ENCODE results near the gene MYRFL. TPM values are rescaled to one million over a fixed set of nuclear protein-coding genes. Genes with fewer than 3 reads are reported as not detected.
"Not testable (repeated sequence)": the region's sequence is repeated elsewhere in the genome, so short reads cannot be mapped to it uniquely, and the experiment has no call there.

The MYRFL gene
- total RNA-seq, 3 donors from 2014 or later = 1.3 TPM; not detected in 2

DNA sequence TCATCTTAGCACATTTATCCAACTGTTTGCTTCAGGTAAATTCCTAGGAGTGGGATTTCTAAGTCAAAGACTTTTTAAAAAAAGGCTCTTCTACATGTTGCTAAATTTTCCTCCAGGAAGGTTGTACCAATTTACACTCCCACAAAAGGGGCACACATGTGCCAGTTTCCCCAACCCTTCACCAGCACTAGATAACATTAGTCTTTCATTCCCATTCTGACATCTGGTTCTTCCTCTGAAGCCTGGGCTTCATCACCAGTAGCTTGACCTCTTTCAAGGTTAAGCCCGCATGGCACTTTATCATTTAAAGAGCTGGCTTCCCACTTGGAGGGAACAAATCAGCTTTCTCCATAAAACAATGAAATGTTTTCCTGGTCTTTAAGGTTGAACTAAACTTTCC is 168.4 kb downstream of the MYRFL start:
- Histone ChIP-seq H3K27ac (no peak overlapping the region), H3K36me3 (no peaks in the 10 kb centered on the region), H3K27me3 (no peaks in the 10 kb centered on the region), H3K9me3 (peaks cover 0 to 7% of the 10 kb centered on the region in 2 donors), H3K4me1 (no peaks in the 10 kb centered on the region), H3K4me3 (no peak overlapping the region)
- TF ChIP-seq POLR2AphosphoS5 (IDR thresholded peaks at IDR 0.05) (no peak), POLR2A (IDR thresholded peaks at IDR 0.05) (no peak)
- TF ChIP-seq, protein P1, sequence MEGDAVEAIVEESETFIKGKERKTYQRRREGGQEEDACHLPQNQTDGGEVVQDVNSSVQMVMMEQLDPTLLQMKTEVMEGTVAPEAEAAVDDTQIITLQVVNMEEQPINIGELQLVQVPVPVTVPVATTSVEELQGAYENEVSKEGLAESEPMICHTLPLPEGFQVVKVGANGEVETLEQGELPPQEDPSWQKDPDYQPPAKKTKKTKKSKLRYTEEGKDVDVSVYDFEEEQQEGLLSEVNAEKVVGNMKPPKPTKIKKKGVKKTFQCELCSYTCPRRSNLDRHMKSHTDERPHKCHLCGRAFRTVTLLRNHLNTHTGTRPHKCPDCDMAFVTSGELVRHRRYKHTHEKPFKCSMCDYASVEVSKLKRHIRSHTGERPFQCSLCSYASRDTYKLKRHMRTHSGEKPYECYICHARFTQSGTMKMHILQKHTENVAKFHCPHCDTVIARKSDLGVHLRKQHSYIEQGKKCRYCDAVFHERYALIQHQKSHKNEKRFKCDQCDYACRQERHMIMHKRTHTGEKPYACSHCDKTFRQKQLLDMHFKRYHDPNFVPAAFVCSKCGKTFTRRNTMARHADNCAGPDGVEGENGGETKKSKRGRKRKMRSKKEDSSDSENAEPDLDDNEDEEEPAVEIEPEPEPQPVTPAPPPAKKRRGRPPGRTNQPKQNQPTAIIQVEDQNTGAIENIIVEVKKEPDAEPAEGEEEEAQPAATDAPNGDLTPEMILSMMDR (IDR thresholded peaks at IDR 0.05) = no peak
- DNase-seq (ENCODE audit: low spot score in 2 of 2) = no peak
- intact Hi-C loops (cut with DNase I; ENCODE audit: low total_unique reads) = no loop called here

DNA sequence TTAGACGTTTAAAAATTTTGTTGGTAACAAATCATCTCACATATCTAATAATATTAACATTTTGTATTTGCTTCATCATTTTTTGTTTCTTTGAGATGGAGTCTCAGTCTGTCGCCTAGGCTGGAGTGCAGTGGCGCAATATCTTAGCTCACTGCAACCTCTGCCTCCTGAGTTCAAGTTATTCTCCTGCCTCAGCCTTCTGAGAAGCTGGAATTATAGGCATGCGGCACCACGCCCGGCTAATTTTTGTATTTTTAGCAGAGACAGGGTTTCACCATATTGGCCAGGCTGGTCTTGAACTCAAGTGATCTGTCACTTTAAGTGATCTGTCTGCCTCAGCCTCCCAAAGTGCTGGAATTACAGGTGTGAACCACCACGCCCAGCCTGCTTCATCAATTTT is 169.1 kb downstream of the MYRFL start:
- H3K36me3 ChIP-seq; DNase-seq (ENCODE audit: low spot score in 2 of 2); intact Hi-C loops (cut with DNase I; ENCODE audit: low total_unique reads); H3K4me3 ChIP-seq; H3K27me3 ChIP-seq; H3K27ac ChIP-seq; H3K4me1 ChIP-seq; H3K9me3 ChIP-seq: not testable (repeated sequence)

DNA sequence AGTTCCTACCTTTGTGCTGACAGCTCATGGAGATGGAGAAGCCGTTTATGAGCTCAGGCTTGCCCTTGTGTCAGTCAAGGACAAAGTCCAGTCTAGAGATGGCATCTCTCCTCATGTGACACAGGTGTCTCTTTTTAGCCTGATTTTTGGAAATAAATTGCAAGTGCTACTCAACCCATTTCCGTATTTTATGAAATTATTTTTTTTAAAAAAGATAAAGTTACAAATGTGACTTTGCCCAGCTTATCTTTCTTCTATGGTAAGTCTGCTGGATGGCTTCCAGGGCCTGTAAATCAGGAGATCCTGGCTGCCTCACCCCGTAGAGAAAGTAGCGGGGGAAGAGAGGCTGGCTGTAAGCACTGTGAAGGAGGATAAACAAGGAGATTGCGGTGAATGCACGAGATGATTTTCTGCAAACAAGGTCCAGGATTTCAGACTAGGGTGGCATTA is 169.7 kb downstream of the MYRFL start:
- H3K4me1 ChIP-seq = no peaks in the 10 kb centered on the region
- H3K4me3 ChIP-seq = no peak overlapping the region
- intact Hi-C loops (cut with DNase I; ENCODE audit: low total_unique reads) = no loop called here
- H3K27me3 ChIP-seq = no peaks in the 10 kb centered on the region
- no peak overlapping the region for H3K27ac ChIP-seq
- no peaks in the 10 kb centered on the region for H3K36me3 ChIP-seq
- TF ChIP-seq POLR2A (IDR thresholded peaks at IDR 0.05) (no peak), POLR2AphosphoS5 (IDR thresholded peaks at IDR 0.05) (no peak)
- TF ChIP-seq, protein P1 (IDR thresholded peaks at IDR 0.05) = no peak
- peaks cover 0 to 7% of the 10 kb centered on the region in 2 donors for H3K9me3 ChIP-seq
- DNase-seq (ENCODE audit: low spot score in 2 of 2) = no peak

DNA sequence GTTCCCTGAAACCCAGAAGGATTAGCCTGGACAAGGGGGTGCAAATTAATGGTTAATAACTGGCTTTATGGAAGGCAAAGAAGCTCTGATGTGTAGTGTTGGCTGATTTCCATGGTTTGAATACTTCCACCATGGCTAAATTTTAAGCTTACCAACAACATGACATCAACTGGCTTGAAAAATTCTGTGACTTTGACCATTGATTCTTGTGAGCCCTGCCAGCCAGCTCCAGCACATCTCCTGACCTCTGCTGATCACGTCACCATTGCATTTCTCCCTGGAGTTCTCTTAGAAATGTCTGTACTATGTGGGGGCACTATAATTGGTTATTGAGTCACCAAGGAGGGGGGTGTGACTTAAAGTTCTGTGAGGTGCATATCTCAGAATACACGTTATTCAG is 171.2 kb downstream of the MYRFL start:
- H3K27me3 ChIP-seq = no peaks in the 10 kb centered on the region
- peaks cover 0 to 7% of the 10 kb centered on the region in 2 donors for H3K9me3 ChIP-seq
- H3K27ac ChIP-seq = no peak overlapping the region
- no peak for TF ChIP-seq POLR2A (IDR thresholded peaks at IDR 0.05)
- TF ChIP-seq, protein P1 (IDR thresholded peaks at IDR 0.05) = no peak
- H3K36me3 ChIP-seq = no peaks in the 10 kb centered on the region
- no peak for DNase-seq (ENCODE audit: low spot score in 2 of 2)
- intact Hi-C loops (cut with DNase I; ENCODE audit: low total_unique reads) = no loop called here
- no peak overlapping the region for H3K4me3 ChIP-seq
- no peaks in the 10 kb centered on the region for H3K4me1 ChIP-seq

DNA sequence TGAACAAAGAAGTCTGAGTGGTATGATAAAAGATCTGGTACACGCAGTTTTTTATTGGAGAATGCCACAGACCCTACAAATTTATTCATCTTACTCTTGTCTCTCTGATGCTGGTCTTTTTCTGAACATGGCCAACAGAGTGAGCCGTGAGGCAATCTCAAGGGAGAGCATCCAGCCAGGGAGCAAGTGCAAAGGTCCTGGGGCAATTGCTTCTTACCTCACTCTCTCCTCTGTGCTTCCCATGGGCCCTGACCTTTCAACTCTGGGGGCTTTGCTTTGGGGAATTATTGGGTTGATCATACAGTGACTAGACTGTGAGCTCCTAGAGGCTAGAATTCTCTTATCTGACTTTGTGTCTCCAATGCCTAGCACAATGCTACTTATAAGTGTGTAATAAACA is 171.7 kb downstream of the MYRFL start:
- H3K4me1 ChIP-seq = no peaks in the 10 kb centered on the region

More for the DNA sequence above, 171.7 kb downstream of the MYRFL start:
- no peak overlapping the region for H3K4me3 ChIP-seq
- intact Hi-C loops (cut with DNase I; ENCODE audit: low total_unique reads) = no loop called here
- no peak overlapping the region for H3K27ac ChIP-seq
- TF ChIP-seq, protein P1 (IDR thresholded peaks at IDR 0.05) = no peak
- TF ChIP-seq POLR2A (IDR thresholded peaks at IDR 0.05) (no peak), POLR2AphosphoS5 (IDR thresholded peaks at IDR 0.05) (no peak)
- H3K36me3 ChIP-seq = no peaks in the 10 kb centered on the region
- no peaks in the 10 kb centered on the region for H3K27me3 ChIP-seq
- no peak for DNase-seq (ENCODE audit: low spot score in 2 of 2)
- H3K9me3 ChIP-seq = peaks cover 0 to 7% of the 10 kb centered on the region in 2 donors

Measured in breast epithelium (tissue), 4 donors.